K562 (cell line): ENCODE results near the gene SGPL1. TPM values are rescaled to one million over a fixed set of nuclear protein-coding genes. Genes with fewer than 3 reads are reported as not detected.
A peak's percentile ranks its signal among the peaks of the same experiment; 100 is the strongest.

ENCODE experiments used
- CHD4 ChIP-seq: fragments of 200-600 bp; sonication (generic); IDR thresholded peaks from 3 replicates; pipeline ENCODE4 v1.6.1; 2012; ENCODE audit warnings: low read depth, mild to moderate bottlenecking, mixed read lengths, low read length, inconsistent platforms; ENCODE audit not compliant: insufficient read depth, insufficient replicate concordance, poor library complexity, severe bottlenecking
- CREM ChIP-seq: IDR thresholded peaks from 2 replicates; pipeline ENCODE4 v1.6.1; 2014; ENCODE audit warnings: antibody characterized with exemption, low read depth
- DEAF1 ChIP-seq: fragments of 450-650 bp; formaldehyde crosslinking; IDR thresholded peaks from 2 replicates; pipeline ENCODE4 v1.4.0; 2020; ENCODE audit warnings: mild to moderate bottlenecking, moderate library complexity
- MAZ ChIP-seq, 2 experiments: fragments of 450-650 bp in 1 of 2; sonication (generic) in 1 of 2; formaldehyde crosslinking; IDR thresholded peaks in 1 of 2; conservative IDR thresholded peaks in 1 of 2; 2 replicates each; pipeline versions ENCODE4 v1.4.0 to v1.5.0; 2020; ENCODE audit warnings: mild to moderate bottlenecking in 1 of 2, missing genetic modification reagents in 1 of 2
- MEIS2 ChIP-seq: fragments of 450-650 bp; IDR thresholded peaks from 2 replicates; pipeline ENCODE4 v1.6.1; 2014; ENCODE audit warnings: mild to moderate bottlenecking; ENCODE audit not compliant: partially characterized antibody
- NEUROD1 ChIP-seq: fragments of 150-350 bp; IDR thresholded peaks from 2 replicates; pipeline ENCODE4 v1.6.1; 2014; ENCODE audit warnings: borderline replicate concordance, low read length, low read depth; ENCODE audit not compliant: partially characterized antibody
- TBL1XR1 ChIP-seq, 2 experiments: IDR thresholded peaks; 2 replicates each; pipeline ENCODE4 v1.6.1; 2012; ENCODE audit warnings: improper control_type of control experiment in 2 of 2, low read length in 2 of 2, mild to moderate bottlenecking in 1 of 2
- WHSC1 ChIP-seq: IDR thresholded peaks from one replicate; pipeline ENCODE4 v1.6.1; 2012; ENCODE audit warnings: low read length, control low read depth, inconsistent platforms
- ZNF518B ChIP-seq: fragments of 250-450 bp; sonication (Bioruptor Pico); IDR thresholded peaks from 2 replicates; pipeline ENCODE4 v1.5.0; 2021; ENCODE audit warnings: mild to moderate bottlenecking, moderate library complexity
- polyA plus RNA-seq, 8 experiments: library from polyadenylated mRNA; depleted of rRNA in 4 of 8; stranded (reverse) in 5 of 8; unstranded in 3 of 8; fragments of >200 nt; fragmentation: Nextera tagmentation in 2 of 8; fragmentation: Illumina TruSeq in 1 of 8; extraction: Ambion mirVana in 2 of 8; extraction: Trizol in 1 of 8; gene quantifications; 2 replicates each; pipeline versions ENCODE4 v1.2.1 to v1.2.3, GENCODE V29; 2011 to 2014; ENCODE audit warnings: inconsistent platforms in 1 of 8, missing spikeins in 1 of 8
- total RNA-seq, 7 experiments: library from RNA; depleted of rRNA in 6 of 7; stranded (reverse); fragments of >200 nt in 6 of 7; fragmentation: Illumina TruSeq in 2 of 7; extraction: Trizol in 2 of 7; gene quantifications; 2 replicates each; pipeline versions ENCODE4 v1.2.1 to v1.2.3, GENCODE V29; 2011 to 2021; ENCODE audit warnings: low replicate concordance in 1 of 7
- TF ChIP-seq, protein P1 (sequence below): sonication (generic); formaldehyde crosslinking; IDR thresholded peaks from 2 replicates; pipeline ENCODE4 v1.8.1; 2023; ENCODE audit warnings: mild to moderate bottlenecking, missing genetic modification reagents
- TF ChIP-seq, protein P2 (sequence below): fragments of 450-650 bp; IDR thresholded peaks from 2 replicates; pipeline ENCODE4 v1.6.1; 2018; ENCODE audit not compliant: partially characterized antibody
- TF ChIP-seq, protein P3 (sequence below): fragments of 450-650 bp; formaldehyde crosslinking; IDR thresholded peaks from 2 replicates; pipeline ENCODE4 v1.4.0; 2022; ENCODE audit warnings: mild to moderate bottlenecking, moderate library complexity

Gene SGPL1
- total and polyA plus RNA-seq, 9 of the 15 experiments (the other 6 are each of a cell fraction or from before 2014, with no cell fraction given) = 6.0 to 18.0 (median 8.7) TPM

- TF ChIP-seq NEUROD1 (peak; percentile 10), DEAF1 (peak; percentile 78), MAZ (CRISPR knock-in tag; conservative IDR thresholded peaks at IDR 0.05 in 1 of 2, IDR thresholded peaks at IDR 0.05 in 1 of 2) (peak in 1 of 2 experiments; percentile 69; a peak in 3 of 4 replicates), WHSC1 (no peak), CHD4 (no peak), MEIS2 (no peak), CREM (peak; percentile 45; the same call in 1 of the 2 replicates), TBL1XR1 (IDR thresholded peaks at IDR 0.05; ENCODE audit: low read length in 2 of 2) (no peak), ZNF518B (no peak)
- TF ChIP-seq, protein P1, sequence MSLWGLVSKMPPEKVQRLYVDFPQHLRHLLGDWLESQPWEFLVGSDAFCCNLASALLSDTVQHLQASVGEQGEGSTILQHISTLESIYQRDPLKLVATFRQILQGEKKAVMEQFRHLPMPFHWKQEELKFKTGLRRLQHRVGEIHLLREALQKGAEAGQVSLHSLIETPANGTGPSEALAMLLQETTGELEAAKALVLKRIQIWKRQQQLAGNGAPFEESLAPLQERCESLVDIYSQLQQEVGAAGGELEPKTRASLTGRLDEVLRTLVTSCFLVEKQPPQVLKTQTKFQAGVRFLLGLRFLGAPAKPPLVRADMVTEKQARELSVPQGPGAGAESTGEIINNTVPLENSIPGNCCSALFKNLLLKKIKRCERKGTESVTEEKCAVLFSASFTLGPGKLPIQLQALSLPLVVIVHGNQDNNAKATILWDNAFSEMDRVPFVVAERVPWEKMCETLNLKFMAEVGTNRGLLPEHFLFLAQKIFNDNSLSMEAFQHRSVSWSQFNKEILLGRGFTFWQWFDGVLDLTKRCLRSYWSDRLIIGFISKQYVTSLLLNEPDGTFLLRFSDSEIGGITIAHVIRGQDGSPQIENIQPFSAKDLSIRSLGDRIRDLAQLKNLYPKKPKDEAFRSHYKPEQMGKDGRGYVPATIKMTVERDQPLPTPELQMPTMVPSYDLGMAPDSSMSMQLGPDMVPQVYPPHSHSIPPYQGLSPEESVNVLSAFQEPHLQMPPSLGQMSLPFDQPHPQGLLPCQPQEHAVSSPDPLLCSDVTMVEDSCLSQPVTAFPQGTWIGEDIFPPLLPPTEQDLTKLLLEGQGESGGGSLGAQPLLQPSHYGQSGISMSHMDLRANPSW (CRISPR knock-in tag) = no peak
- TF ChIP-seq, protein P2, sequence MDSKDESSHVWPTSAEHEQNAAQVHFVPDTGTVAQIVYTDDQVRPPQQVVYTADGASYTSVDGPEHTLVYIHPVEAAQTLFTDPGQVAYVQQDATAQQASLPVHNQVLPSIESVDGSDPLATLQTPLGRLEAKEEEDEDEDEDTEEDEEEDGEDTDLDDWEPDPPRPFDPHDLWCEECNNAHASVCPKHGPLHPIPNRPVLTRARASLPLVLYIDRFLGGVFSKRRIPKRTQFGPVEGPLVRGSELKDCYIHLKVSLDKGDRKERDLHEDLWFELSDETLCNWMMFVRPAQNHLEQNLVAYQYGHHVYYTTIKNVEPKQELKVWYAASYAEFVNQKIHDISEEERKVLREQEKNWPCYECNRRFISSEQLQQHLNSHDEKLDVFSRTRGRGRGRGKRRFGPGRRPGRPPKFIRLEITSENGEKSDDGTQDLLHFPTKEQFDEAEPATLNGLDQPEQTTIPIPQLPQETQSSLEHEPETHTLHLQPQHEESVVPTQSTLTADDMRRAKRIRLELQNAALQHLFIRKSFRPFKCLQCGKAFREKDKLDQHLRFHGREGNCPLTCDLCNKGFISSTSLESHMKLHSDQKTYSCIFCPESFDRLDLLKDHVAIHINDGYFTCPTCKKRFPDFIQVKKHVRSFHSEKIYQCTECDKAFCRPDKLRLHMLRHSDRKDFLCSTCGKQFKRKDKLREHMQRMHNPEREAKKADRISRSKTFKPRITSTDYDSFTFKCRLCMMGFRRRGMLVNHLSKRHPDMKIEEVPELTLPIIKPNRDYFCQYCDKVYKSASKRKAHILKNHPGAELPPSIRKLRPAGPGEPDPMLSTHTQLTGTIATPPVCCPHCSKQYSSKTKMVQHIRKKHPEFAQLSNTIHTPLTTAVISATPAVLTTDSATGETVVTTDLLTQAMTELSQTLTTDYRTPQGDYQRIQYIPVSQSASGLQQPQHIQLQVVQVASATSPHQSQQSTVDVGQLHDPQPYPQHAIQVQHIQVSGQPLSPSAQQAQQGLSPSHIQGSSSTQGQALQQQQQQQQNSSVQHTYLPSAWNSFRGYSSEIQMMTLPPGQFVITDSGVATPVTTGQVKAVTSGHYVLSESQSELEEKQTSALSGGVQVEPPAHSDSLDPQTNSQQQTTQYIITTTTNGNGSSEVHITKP = no peak
- TF ChIP-seq, protein P3, sequence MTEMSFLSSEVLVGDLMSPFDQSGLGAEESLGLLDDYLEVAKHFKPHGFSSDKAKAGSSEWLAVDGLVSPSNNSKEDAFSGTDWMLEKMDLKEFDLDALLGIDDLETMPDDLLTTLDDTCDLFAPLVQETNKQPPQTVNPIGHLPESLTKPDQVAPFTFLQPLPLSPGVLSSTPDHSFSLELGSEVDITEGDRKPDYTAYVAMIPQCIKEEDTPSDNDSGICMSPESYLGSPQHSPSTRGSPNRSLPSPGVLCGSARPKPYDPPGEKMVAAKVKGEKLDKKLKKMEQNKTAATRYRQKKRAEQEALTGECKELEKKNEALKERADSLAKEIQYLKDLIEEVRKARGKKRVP = no peak
Measured at GRCh38 chr10:70925377-70926225, 109.9 kb downstream of the SGPL1 start (continued).
